ENCODE data around the gene CTRL.

CTRL gene

DNA sequence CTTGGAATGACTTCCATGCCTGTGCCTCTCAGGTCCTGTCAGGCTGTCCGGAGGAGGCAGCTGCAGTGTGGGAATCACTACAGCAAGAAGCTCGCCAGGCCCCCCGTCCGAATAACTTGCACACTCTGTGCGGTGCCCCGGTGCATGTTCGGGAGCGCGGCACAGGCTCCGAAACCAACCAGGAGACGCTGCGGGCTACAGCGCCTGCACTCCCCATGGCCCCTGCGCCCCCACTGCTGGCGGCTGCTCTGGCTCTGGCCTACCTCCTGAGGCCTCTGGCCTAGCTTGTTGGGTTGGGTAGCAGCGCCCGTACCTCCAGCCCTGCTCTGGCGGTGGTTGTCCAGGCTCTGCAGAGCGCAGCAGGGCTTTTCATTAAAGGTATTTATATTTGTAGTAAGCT is 45.7 kb downstream of the CTRL start:
- DNase-seq, result no peak

DNA sequence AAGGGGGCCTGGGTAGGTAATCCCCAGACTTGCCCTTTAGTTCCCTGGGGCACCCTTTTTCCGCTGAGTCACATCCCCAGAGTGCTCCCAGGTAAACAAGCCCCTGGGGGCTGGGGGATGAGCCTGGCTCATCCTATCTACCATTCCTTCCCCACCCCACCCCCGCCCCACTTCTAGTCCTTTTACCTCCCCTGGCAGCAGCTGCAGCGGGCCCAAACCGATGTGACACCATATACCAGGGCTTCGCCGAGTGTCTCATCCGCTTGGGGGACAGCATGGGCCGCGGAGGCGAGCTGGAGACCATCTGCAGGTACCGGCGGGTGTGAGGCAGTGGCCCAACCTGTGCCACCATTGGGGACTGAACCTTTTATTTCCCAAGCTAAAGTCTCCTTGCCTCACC is 46.1 kb downstream of the CTRL start:
- no peak for DNase-seq

DNA sequence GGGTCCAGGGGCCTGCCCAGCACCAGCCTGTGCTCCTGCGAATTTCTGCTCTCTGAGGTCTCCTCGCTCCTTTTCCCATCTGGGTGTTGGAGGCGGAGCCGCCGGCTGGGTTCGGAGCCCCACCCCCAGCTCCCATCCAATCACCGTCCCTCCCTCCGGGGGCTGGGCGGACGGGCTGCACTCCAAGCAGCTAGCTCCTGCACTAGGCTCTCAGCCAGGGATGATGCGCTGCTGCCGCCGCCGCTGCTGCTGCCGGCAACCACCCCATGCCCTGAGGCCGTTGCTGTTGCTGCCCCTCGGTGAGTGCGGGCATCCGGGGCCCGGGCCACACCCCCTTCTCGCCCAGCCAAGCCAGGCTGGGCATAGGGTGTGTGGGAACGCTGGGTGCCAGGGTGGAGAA is 47.0 kb downstream of the CTRL start, which contains the start of gene NRN1L:
Gene NRN1L, plus strand, starts transcription at position 202 of the 400 bp plus-strand sequence. Its CDS starts 19 bp downstream, at position 221.
- DNase-seq, result no peak

GRCh38 chr16:67883872-67884261 is 47.8 kb downstream of the CTRL start:
- DNase-seq, result no peak

DNA sequence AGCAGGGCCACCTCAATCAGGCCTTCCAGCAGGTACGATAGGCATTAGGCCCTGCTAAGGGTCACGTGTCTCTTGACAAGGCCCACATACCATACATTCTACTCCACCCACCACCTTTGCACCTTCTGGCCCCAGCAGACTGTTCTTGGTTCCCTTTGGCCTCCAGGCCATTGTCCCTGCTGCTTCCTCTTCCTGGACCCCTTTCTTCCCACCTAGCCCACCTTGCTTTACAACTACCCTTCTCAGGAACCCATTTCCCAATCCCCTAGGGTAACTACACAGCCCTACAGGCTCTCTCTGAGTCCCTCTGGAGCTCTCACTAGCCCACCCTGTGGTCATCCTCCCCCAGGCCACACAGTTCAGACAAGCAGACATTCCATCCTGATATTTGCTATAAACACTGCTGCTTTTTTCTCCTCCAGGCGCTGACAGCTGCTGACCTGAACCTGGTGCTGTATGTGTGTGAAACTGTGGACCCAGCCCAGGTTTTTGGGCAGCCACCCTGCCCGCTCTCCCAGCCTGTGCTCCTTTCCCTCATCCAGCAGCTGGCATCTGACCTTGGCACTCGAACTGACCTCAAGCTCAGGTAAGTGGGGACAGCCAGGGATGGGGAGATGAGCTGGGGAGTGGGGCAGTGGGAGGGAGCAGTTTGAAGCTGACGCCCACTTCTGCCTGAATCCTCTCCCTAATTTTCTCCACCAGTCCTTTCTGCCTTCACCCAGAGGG is 48.4 kb downstream of the CTRL start:
- no peak for DNase-seq

DNA sequence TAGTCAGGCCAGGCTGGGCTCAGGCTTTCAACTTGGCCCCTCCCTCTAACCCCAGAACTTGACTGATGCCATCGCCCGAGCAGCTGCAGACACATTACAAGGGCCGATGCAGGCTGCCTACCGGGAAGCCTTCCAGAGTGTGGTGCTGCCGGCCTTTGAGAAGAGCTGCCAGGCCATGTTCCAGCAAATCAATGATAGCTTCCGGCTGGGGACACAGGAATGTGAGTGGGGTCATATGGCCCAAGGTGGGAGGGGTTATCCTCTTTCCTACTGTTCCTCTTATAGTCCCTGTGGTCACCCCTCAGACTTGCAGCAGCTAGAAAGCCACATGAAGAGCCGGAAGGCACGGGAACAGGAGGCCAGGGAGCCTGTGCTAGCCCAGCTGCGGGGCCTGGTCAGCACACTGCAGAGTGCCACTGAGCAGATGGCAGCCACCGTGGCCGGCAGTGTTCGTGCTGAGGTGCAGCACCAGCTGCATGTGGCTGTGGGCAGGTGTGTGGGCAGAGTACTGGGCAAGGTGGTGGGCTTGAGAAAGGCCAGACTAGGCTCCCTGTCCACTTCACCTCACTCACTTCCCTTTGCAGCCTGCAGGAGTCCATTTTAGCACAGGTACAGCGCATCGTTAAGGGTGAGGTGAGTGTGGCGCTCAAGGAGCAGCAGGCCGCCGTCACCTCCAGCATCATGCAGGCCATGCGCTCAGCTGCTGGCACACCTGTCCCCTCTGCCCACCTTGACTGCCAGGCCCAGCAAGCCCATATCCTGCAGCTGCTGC is 49.1 kb downstream of the CTRL start:
- DNase-seq, result no peak

GRCh38 chr16:67881621-67882161 is 50.0 kb downstream of the CTRL start:
- no peak for DNase-seq

DNA sequence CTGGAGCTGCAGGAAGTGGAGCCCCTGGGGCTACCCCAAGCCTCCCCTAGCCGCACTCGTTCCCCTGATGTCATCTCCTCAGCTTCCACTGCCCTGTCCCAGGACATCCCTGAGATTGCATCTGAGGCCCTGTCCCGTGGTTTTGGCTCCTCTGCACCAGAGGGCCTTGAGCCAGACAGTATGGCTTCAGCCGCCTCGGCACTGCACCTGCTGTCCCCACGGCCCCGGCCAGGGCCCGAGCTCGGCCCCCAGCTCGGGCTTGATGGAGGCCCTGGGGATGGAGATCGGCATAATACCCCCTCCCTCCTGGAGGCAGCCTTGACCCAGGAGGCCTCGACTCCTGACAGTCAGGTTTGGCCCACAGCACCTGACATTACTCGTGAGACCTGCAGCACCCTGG is 51.1 kb downstream of the CTRL start:
- no peak for DNase-seq

DNA sequence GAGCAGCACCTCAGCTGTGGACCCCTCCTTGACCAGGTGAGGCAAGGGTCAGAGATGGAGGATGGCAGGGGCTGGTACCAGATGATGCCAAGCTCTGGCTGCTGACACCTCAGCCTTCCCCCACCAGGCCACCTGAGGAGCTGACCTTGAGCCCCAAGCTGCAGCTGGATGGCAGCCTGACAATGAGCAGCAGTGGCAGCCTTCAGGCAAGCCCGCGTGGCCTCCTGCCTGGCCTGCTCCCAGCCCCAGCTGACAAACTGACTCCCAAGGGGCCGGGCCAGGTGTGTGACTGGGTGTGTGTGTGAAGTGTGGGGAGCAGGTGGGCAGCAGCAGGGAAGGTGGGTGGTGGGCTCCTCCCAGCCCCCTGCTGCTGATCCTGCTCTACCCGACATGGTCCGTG is 51.7 kb downstream of the CTRL start:
- DNase-seq, result no peak
